PFSK-1 (cell line): Measurements from ENCODE around the gene PRDM16.

Experiments used
- FOXP2 ChIP-seq: optimal IDR thresholded peaks from 2 replicates; pipeline ENCODE3; 2011; ENCODE audit warnings: borderline replicate concordance, control low read depth, inconsistent platforms; ENCODE audit not compliant: insufficient read depth; ENCODE audit errors: extremely low read length, extremely low read depth
- POLR2AphosphoS5 ChIP-seq: IDR thresholded peaks from 2 replicates; pipeline ENCODE4 v1.6.1; 2012; ENCODE audit warnings: low read depth, mild to moderate bottlenecking, control low read depth, low read length, moderate library complexity
- REST ChIP-seq, 2 experiments: IDR thresholded peaks; 2 replicates each; pipeline versions ENCODE4 v1.6.1 to v1.8.0; 2011 to 2012; ENCODE audit warnings: low read depth in 2 of 2, low read length in 2 of 2, control low read depth in 1 of 2, inconsistent platforms in 1 of 2, mild to moderate bottlenecking in 1 of 2, moderate library complexity in 1 of 2; ENCODE audit not compliant: insufficient read depth in 1 of 2
- SIN3A ChIP-seq: IDR thresholded peaks from 2 replicates; pipeline ENCODE4 v1.6.1; 2012; ENCODE audit warnings: mild to moderate bottlenecking, low read length, moderate library complexity, borderline replicate concordance; ENCODE audit not compliant: insufficient read depth
- TAF1 ChIP-seq: IDR thresholded peaks from 2 replicates; pipeline ENCODE4 v1.6.1; 2012; ENCODE audit warnings: low read length, control low read depth, borderline replicate concordance; ENCODE audit not compliant: insufficient read depth

The PRDM16 gene

GRCh38 chr1:3290438-3290837 lies 221.4 kb downstream of the PRDM16 start:
- no peak for TF ChIP-seq REST (IDR thresholded peaks at IDR 0.05; ENCODE audit: insufficient read depth in 1 of 2, low read depth in 2 of 2, low read length in 2 of 2)
- no peak for TF ChIP-seq POLR2AphosphoS5
- TF ChIP-seq TAF1: no peak
- no peak for TF ChIP-seq FOXP2
- TF ChIP-seq SIN3A: no peak

- TF ChIP-seq TAF1 (no peak), REST (IDR thresholded peaks at IDR 0.05; ENCODE audit: insufficient read depth in 1 of 2, low read depth in 2 of 2, low read length in 2 of 2) (no peak), SIN3A (no peak), FOXP2 (no peak), POLR2AphosphoS5 (no peak)
These were observed 221.9 kb downstream of the PRDM16 start for GRCh38 chr1:3290915-3291314.

- TF ChIP-seq FOXP2 (no peak), POLR2AphosphoS5 (no peak), TAF1 (no peak)
These were observed 223.2 kb downstream of the PRDM16 start for GRCh38 chr1:3292051-3292722.

- no peak for TF ChIP-seq FOXP2
- TF ChIP-seq SIN3A: no peak
- TF ChIP-seq POLR2AphosphoS5: no peak
- TF ChIP-seq REST (IDR thresholded peaks at IDR 0.05; ENCODE audit: insufficient read depth in 1 of 2, low read depth in 2 of 2, low read length in 2 of 2): no peak
- no peak for TF ChIP-seq TAF1
These were observed 224.0 kb downstream of the PRDM16 start for GRCh38 chr1:3292868-3293562.

- no peak for TF ChIP-seq FOXP2
- TF ChIP-seq SIN3A: no peak
- TF ChIP-seq POLR2AphosphoS5: no peak
- no peak for TF ChIP-seq TAF1
- TF ChIP-seq REST (IDR thresholded peaks at IDR 0.05; ENCODE audit: insufficient read depth in 1 of 2, low read depth in 2 of 2, low read length in 2 of 2): no peak
These were observed 224.6 kb downstream of the PRDM16 start for GRCh38 chr1:3293563-3294080.
